Measurements from ENCODE around the gene DDAH1.

The DDAH1 gene

GRCh38 chr1:85413169-85413568 lies 51.8 kb downstream of the DDAH1 start:
- Histone ChIP-seq H3K27me3 (replicated peaks in 2 of 5; ENCODE audit: control insufficient read depth in 4 of 5, insufficient read depth in 5 of 5, low read length in 4 of 5) (no peaks in the 10 kb centered on the region), H3K27ac (ENCODE audit: insufficient read depth in 1 of 2, low read depth in 1 of 2, low read length in 2 of 2, poor library complexity in 1 of 2, severe bottlenecking in 2 of 2) (no peak overlapping the region), H3K9me3 (ENCODE audit: control extremely low read depth in 1 of 5, control insufficient read depth in 4 of 5, insufficient read depth in 2 of 5, low read depth in 1 of 5, low read length in 4 of 5) (no peaks in the 10 kb centered on the region), H3K4me1 (ENCODE audit: control extremely low read depth in 1 of 4, control insufficient read depth in 4 of 4, insufficient read depth in 4 of 4, low read length in 3 of 4) (no peaks in the 10 kb centered on the region), H3K4me3 (ENCODE audit: control insufficient read depth in 1 of 7, extremely low read depth in 1 of 7, insufficient read depth in 4 of 7, low read depth in 2 of 7, low read length in 6 of 7) (no peak overlapping the region), H3K36me3 (ENCODE audit: control insufficient read depth in 4 of 4, insufficient read depth in 4 of 4, low read length in 3 of 4) (no peaks in the 10 kb centered on the region)
- no peak for DNase-seq
- ChIA-PET CTCF (no interaction called here), POLR2A (no interaction called here)
- WGBS (ENCODE audit: insufficient coverage), result 100% methylated on average over 1 of the region's 1 CpG

- CTCF ChIA-PET, result no interaction called here
- POLR2A ChIA-PET, result no interaction called here
- WGBS (ENCODE audit: insufficient coverage), result 100% methylated on average over 3 of the region's 5 CpGs
- H3K4me1 ChIP-seq (ENCODE audit: control extremely low read depth in 1 of 4, control insufficient read depth in 4 of 4, insufficient read depth in 4 of 4, low read length in 3 of 4), result no peaks in the 10 kb centered on the region
- DNase-seq, result no peak
- no peaks in the 10 kb centered on the region for H3K27me3 ChIP-seq (replicated peaks in 2 of 5; ENCODE audit: control insufficient read depth in 4 of 5, insufficient read depth in 5 of 5, low read length in 4 of 5)
- H3K9me3 ChIP-seq (ENCODE audit: control extremely low read depth in 1 of 5, control insufficient read depth in 4 of 5, insufficient read depth in 2 of 5, low read depth in 1 of 5, low read length in 4 of 5), result no peaks in the 10 kb centered on the region
- H3K36me3 ChIP-seq (ENCODE audit: control insufficient read depth in 4 of 4, insufficient read depth in 4 of 4, low read length in 3 of 4), result no peaks in the 10 kb centered on the region
- no peak overlapping the region for H3K27ac ChIP-seq (ENCODE audit: insufficient read depth in 1 of 2, low read depth in 1 of 2, low read length in 2 of 2, poor library complexity in 1 of 2, severe bottlenecking in 2 of 2)
- no peak overlapping the region for H3K4me3 ChIP-seq (ENCODE audit: control insufficient read depth in 1 of 7, extremely low read depth in 1 of 7, insufficient read depth in 4 of 7, low read depth in 2 of 7, low read length in 6 of 7)
Observed at GRCh38 chr1:85411567-85412305, 53.2 kb downstream of the DDAH1 start.

DNA sequence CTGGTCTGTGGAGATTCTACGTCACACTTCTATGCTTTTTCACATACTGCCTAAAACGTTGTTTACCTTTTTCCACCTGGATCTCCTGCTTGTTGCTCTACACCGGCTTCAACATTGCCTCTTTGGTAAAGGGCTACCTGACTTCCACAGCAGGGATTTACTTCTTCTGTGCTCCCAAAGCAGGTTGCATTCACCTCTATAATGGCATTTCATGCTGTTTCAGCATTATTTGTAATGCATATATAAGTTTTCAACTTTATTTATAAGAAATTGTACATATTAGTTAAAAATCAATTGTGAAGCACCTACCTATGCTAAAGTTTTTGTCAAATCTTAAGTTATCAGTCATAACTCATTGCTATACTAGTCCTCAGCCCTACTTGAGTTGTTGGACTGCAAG lies 55.4 kb downstream of the DDAH1 start:
- CTCF ChIA-PET, result no interaction called here
- POLR2A ChIA-PET, result no interaction called here
- no peaks in the 10 kb centered on the region for H3K9me3 ChIP-seq (ENCODE audit: control extremely low read depth in 1 of 5, control insufficient read depth in 4 of 5, insufficient read depth in 2 of 5, low read depth in 1 of 5, low read length in 4 of 5)

GRCh38 chr1:85407746-85408377 lies 57.1 kb downstream of the DDAH1 start:
- Histone ChIP-seq H3K36me3 (ENCODE audit: control insufficient read depth in 4 of 4, insufficient read depth in 4 of 4, low read length in 3 of 4) (no peaks in the 10 kb centered on the region), H3K27ac (ENCODE audit: insufficient read depth in 1 of 2, low read depth in 1 of 2, low read length in 2 of 2, poor library complexity in 1 of 2, severe bottlenecking in 2 of 2) (no peak overlapping the region), H3K27me3 (replicated peaks in 2 of 5; ENCODE audit: control insufficient read depth in 4 of 5, insufficient read depth in 5 of 5, low read length in 4 of 5) (no peaks in the 10 kb centered on the region), H3K4me3 (ENCODE audit: control insufficient read depth in 1 of 7, extremely low read depth in 1 of 7, insufficient read depth in 4 of 7, low read depth in 2 of 7, low read length in 6 of 7) (no peak overlapping the region), H3K4me1 (ENCODE audit: control extremely low read depth in 1 of 4, control insufficient read depth in 4 of 4, insufficient read depth in 4 of 4, low read length in 3 of 4) (no peaks in the 10 kb centered on the region), H3K9me3 (ENCODE audit: control extremely low read depth in 1 of 5, control insufficient read depth in 4 of 5, insufficient read depth in 2 of 5, low read depth in 1 of 5, low read length in 4 of 5) (no peaks in the 10 kb centered on the region)
- WGBS (ENCODE audit: insufficient coverage), result 81% methylated on average over 2 of the region's 5 CpGs
- ChIA-PET CTCF (no interaction called here), POLR2A (no interaction called here)
- no peak for DNase-seq

More for the DNA sequence above, 55.4 kb downstream of the DDAH1 start:
- 100% methylated on average over 3 of the region's 3 CpGs for WGBS (ENCODE audit: insufficient coverage)
- Histone ChIP-seq H3K36me3 (ENCODE audit: control insufficient read depth in 4 of 4, insufficient read depth in 4 of 4, low read length in 3 of 4) (no peaks in the 10 kb centered on the region), H3K4me1 (ENCODE audit: control extremely low read depth in 1 of 4, control insufficient read depth in 4 of 4, insufficient read depth in 4 of 4, low read length in 3 of 4) (no peaks in the 10 kb centered on the region), H3K27ac (ENCODE audit: insufficient read depth in 1 of 2, low read depth in 1 of 2, low read length in 2 of 2, poor library complexity in 1 of 2, severe bottlenecking in 2 of 2) (no peak overlapping the region), H3K4me3 (ENCODE audit: control insufficient read depth in 1 of 7, extremely low read depth in 1 of 7, insufficient read depth in 4 of 7, low read depth in 2 of 7, low read length in 6 of 7) (no peak overlapping the region), H3K27me3 (replicated peaks in 2 of 5; ENCODE audit: control insufficient read depth in 4 of 5, insufficient read depth in 5 of 5, low read length in 4 of 5) (no peaks in the 10 kb centered on the region)
- DNase-seq, result no peak

- Histone ChIP-seq H3K4me1 (ENCODE audit: control extremely low read depth in 1 of 4, control insufficient read depth in 4 of 4, insufficient read depth in 4 of 4, low read length in 3 of 4) (no peaks in the 10 kb centered on the region), H3K9me3 (ENCODE audit: control extremely low read depth in 1 of 5, control insufficient read depth in 4 of 5, insufficient read depth in 2 of 5, low read depth in 1 of 5, low read length in 4 of 5) (no peaks in the 10 kb centered on the region), H3K4me3 (ENCODE audit: control insufficient read depth in 1 of 7, extremely low read depth in 1 of 7, insufficient read depth in 4 of 7, low read depth in 2 of 7, low read length in 6 of 7) (no peak overlapping the region), H3K36me3 (ENCODE audit: control insufficient read depth in 4 of 4, insufficient read depth in 4 of 4, low read length in 3 of 4) (no peaks in the 10 kb centered on the region), H3K27ac (ENCODE audit: insufficient read depth in 1 of 2, low read depth in 1 of 2, low read length in 2 of 2, poor library complexity in 1 of 2, severe bottlenecking in 2 of 2) (no peak overlapping the region), H3K27me3 (replicated peaks in 2 of 5; ENCODE audit: control insufficient read depth in 4 of 5, insufficient read depth in 5 of 5, low read length in 4 of 5) (no peaks in the 10 kb centered on the region)
- POLR2A ChIA-PET, result no interaction called here
- CTCF ChIA-PET, result interaction anchor here (1.2 kb wide), 1 partner anchor 99 kb away, joined by 3 read pairs; no protein-coding TSS in a partner anchor
- no peak for DNase-seq
- no CpG with 5 or more reads among the region's 3 CpGs for WGBS (ENCODE audit: insufficient coverage)
Observed at GRCh38 chr1:85406887-85407533, 57.9 kb downstream of the DDAH1 start.

GRCh38 chr1:85406081-85406480 lies 58.9 kb downstream of the DDAH1 start:
- H3K4me1 ChIP-seq (ENCODE audit: control extremely low read depth in 1 of 4, control insufficient read depth in 4 of 4, insufficient read depth in 4 of 4, low read length in 3 of 4), result no peaks in the 10 kb centered on the region
- CTCF ChIA-PET, result interaction anchor here (1.2 kb wide), 1 partner anchor 98 kb away, joined by 3 read pairs; no protein-coding TSS in a partner anchor
- POLR2A ChIA-PET, result no interaction called here
- DNase-seq, result no peak
- no peak overlapping the region for H3K4me3 ChIP-seq (ENCODE audit: control insufficient read depth in 1 of 7, extremely low read depth in 1 of 7, insufficient read depth in 4 of 7, low read depth in 2 of 7, low read length in 6 of 7)
- no peaks in the 10 kb centered on the region for H3K27me3 ChIP-seq (replicated peaks in 2 of 5; ENCODE audit: control insufficient read depth in 4 of 5, insufficient read depth in 5 of 5, low read length in 4 of 5)
- WGBS (ENCODE audit: insufficient coverage), result no CpG with 5 or more reads among the region's 1 CpG
- H3K36me3 ChIP-seq (ENCODE audit: control insufficient read depth in 4 of 4, insufficient read depth in 4 of 4, low read length in 3 of 4), result no peaks in the 10 kb centered on the region
- H3K9me3 ChIP-seq (ENCODE audit: control extremely low read depth in 1 of 5, control insufficient read depth in 4 of 5, insufficient read depth in 2 of 5, low read depth in 1 of 5, low read length in 4 of 5), result no peaks in the 10 kb centered on the region
- H3K27ac ChIP-seq (ENCODE audit: insufficient read depth in 1 of 2, low read depth in 1 of 2, low read length in 2 of 2, poor library complexity in 1 of 2, severe bottlenecking in 2 of 2), result no peak overlapping the region

DNA sequence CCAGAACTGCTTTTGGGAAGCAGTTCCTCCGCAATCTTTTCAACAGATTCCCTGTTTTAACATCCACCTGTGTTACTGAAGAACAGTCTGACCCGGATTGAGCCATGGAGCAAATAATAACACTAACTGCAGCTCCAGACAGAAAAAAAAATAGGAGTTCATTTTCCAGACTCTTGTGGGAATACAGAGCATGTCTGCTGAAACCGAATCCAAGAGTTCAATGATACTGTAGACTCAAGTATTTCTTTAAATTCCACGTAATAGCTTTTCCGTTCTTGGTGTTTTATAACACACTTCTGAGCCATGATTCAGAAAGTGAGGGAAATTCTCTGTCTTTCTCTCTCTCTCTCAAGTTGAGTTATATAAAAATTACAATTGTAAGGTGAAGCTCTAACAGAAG lies 60.6 kb downstream of the DDAH1 start:
- Histone ChIP-seq H3K27me3 (replicated peaks in 2 of 5; ENCODE audit: control insufficient read depth in 4 of 5, insufficient read depth in 5 of 5, low read length in 4 of 5) (no peaks in the 10 kb centered on the region), H3K36me3 (ENCODE audit: control insufficient read depth in 4 of 4, insufficient read depth in 4 of 4, low read length in 3 of 4) (no peaks in the 10 kb centered on the region), H3K4me3 (ENCODE audit: control insufficient read depth in 1 of 7, extremely low read depth in 1 of 7, insufficient read depth in 4 of 7, low read depth in 2 of 7, low read length in 6 of 7) (no peak overlapping the region), H3K4me1 (ENCODE audit: control extremely low read depth in 1 of 4, control insufficient read depth in 4 of 4, insufficient read depth in 4 of 4, low read length in 3 of 4) (no peaks in the 10 kb centered on the region), H3K9me3 (ENCODE audit: control extremely low read depth in 1 of 5, control insufficient read depth in 4 of 5, insufficient read depth in 2 of 5, low read depth in 1 of 5, low read length in 4 of 5) (no peaks in the 10 kb centered on the region), H3K27ac (ENCODE audit: insufficient read depth in 1 of 2, low read depth in 1 of 2, low read length in 2 of 2, poor library complexity in 1 of 2, severe bottlenecking in 2 of 2) (no peak overlapping the region)
- ChIA-PET CTCF (no interaction called here), POLR2A (no interaction called here)
- DNase-seq, result no peak
- 94% methylated on average over 5 of the region's 5 CpGs for WGBS (ENCODE audit: insufficient coverage)
